A172 (cell line): ENCODE measurements around the gene IPCEF1. TPM values are rescaled to one million over a fixed set of nuclear protein-coding genes. Genes with fewer than 3 reads are reported as not detected.

Source experiments
- DNase-seq: peaks from one replicate; pipeline ENCODE4 v3.0.0-alpha.2; 2015; ENCODE audit warnings: low spot score
- total RNA-seq: library from RNA; depleted of rRNA; stranded (reverse); fragments of >200 nt; shearing (Covaris generic); gene quantifications from 2 replicates; pipeline ENCODE4 v1.2.3, GENCODE V29; 2014

The IPCEF1 gene
- total RNA-seq, 1 experiment from 2014 or later: 0.47 TPM

DNA sequence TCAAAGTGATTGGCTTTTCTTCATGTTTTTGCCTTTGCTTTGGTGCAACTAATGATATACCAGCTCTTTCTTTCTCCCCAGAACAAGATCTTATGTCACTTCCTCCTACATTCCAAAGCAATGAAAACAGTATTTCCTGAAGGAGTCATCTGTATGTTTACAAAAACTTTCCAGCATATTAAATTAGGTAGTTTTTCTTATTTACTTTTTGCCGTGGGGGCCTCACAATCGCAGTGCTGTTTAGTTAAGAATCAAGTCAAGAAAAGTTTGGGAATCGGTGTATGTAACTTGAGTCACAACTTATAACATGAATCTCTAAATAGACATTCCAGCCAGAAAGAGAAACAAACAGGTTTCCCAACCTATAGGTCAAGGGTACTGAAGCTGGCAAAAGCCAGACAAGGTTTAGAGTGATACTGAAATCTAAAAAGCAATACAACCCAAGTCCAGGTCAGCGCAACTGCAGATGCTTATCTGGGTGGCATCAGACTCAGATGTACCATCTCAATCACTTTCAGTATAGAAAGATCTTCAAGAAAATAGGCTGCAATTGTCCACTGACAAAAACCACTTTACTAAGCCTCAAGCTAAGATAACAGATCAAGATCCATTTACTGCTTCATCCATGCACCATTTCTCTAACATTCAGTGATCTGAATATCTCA lies 63.6 kb downstream of the IPCEF1 start:
- DNase-seq: peak; percentile 54

DNA sequence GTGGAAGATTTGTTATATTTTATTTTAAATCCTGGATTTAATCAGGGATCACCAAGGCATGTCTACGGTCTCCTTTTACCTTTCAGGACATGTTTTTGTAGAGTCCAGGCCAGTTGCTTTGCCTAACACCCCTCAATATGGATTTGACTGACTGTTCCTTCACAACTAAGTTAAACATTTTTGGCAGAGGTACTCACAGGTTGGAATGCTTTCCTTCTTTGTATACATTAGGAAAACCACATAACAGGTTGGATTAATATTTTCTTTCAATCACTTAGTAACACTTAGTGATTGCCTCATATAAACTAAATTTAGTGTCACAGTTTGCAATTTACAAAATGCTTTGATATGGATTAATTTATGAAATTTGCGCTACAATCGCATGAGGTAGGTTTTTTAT lies 64.5 kb downstream of the IPCEF1 start:
- no peak for DNase-seq

DNA sequence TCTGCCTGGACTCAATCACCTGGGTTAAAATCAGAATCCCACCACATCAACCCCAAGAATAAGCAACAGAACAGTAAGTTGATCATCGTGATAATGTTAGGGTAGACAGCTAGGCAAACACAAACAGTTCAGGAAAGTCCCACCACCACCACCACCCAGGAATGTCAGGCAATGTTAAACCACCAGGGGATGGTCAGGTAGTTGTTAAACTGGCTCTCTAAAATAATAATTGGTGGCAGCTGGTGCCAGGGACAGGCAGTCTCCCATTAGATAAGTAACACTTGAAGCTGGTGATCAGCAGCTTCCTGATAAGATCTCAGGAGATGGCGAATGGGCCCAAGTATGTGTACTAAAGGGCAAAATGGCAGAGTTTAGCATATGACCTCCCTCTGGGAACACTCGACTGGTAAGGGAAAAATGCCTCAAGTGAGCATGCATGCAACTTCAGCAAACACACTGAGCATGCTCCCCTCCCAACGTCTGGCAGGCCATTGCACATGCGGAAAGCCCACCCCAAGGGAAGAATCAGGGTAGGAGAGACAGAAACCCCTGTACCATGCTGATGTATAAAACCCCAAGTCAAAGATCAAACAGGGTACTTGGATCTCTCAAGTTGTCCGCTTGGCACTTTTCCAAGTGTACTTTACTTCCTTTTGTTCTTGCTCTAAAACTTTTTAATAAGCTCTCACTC lies 66.6 kb downstream of the IPCEF1 start:
- no peak for DNase-seq

DNA sequence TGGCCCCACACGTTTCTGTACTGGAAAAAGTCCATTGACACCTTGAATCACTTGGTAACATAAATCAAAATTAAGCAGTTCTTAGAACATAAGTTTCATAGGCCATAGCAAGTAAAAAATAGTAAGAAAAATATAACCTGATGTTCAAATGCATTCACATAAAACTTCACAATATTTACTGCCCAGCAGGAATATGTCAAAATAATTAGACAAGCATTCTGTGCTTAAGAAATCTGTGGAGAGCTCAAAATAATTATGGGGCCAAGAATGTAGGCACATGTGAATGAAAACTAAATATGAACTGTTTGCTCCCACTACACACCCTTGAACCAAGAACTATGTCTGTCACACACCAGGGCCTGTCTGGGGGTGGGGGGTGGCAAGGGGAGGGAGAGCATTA lies 70.8 kb downstream of the IPCEF1 start:
- no peak for DNase-seq

DNA sequence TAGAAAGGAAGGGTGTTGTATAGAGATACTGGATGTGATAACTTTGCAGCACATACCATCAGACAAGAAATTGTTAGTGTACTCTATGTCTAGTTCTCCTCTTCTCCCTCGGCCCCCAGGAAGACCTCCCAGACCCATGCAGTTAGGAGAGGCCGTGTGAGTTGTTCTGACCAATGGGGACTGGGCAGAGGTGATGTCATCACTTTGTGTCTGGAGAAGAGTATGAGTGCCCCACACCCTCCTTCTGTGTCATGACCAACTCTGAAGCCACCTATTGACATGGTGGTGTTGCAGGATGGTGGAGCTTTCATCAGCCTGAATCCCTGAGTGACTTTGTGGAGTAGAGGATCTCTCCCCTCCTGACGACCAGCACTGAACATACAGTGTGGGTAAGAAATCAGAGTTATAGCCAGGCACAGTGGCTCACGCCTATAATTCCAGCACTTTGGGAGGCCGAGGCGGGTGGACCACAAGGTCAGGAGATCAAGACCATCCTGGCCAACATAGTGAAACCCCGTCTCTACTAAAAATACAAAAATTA lies 72.2 kb downstream of the IPCEF1 start:
- DNase-seq: no peak

DNA sequence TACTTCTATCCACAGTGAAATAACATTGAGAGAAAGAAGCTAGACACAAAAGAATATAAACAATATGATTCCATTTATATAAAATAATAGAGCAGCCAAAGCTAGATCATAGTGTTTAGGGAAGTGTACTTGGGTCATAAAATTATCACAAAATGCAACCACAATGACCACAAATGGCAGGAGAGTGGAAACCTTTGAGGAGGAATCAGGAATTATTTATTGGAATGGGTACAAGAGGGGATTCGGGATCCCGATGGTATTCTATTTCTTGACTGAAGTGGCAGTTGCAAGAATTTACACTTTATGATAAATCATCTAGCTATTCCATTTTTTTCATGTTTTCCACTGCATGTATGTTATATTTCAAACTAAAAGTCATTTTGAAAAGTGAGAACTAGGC lies 76.1 kb downstream of the IPCEF1 start:
- no peak for DNase-seq

DNA sequence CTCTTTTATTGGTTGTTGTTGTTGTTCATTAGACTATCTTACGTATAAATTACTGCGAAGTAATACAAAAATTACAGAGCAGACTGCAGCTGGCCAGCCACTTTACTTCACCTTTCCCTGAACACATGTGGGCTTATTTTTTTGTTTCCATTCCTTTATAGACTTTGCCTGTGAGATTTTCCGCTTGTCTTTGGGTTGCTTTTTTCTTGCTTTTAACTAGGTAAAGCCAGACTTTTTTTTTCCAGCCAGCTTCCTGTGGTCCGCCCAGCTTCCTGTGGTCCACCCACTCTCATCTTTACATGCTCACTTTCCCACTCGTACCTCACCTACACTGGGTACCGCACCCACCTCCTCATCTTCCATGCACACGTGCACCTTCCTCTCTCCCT lies 79.0 kb downstream of the IPCEF1 start:
- DNase-seq: no peak

DNA sequence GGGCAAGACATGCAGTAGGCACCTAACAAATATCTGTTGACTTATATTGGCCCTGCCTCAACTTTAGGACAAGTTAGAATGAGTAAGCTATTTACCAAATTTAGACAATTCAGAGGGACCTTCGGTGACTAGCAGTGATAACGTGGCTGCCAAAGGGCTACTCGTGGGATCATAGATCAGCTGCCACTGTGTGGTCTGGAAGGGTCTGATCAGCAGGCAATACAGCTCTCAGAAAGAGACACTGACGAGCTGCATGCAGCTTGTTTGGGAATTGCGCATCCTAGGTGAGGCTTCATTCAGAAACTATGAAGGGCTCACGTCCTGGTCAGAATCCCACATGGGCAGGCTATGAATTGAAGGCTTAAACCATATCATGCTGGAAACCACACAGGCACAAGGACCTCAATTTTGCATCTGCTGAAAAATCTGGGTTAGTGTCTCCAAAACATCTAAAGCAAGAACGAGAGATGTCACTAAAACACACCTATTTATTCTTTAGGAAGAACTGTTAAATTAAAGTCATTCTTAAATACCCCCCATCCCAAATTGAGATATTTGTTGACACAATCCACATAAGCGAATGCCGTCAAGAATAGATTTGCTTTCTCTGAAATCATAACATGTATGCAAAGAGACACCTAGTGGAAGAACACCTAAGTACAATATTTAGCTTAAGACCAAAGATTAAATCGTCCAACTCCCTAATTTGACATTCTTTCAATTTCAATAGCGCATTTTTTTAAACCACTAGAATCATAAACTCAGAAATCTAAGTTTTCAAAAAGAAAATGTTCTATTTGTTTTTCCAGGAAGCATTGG lies 79.6 kb downstream of the IPCEF1 start:
- peak; percentile 10 for DNase-seq

DNA sequence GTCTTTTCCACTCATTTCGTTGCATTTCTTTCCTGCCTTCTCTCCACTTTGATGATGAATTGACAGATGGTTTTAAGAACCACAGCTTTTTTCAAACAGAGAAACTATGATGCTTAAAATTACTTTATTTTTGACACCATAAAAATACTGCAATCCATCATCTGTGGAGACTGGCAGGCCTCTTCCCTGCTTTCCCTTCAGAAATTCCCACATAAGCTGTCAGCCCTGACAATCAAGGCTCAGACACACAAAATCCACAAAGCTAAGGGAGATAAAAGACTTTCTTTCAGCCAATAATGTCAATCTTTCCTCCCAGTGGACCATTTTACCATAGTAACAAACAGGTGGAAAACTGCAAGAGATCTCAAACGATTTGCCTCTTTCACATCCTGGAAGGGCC lies 82.4 kb downstream of the IPCEF1 start:
- no peak for DNase-seq

DNA sequence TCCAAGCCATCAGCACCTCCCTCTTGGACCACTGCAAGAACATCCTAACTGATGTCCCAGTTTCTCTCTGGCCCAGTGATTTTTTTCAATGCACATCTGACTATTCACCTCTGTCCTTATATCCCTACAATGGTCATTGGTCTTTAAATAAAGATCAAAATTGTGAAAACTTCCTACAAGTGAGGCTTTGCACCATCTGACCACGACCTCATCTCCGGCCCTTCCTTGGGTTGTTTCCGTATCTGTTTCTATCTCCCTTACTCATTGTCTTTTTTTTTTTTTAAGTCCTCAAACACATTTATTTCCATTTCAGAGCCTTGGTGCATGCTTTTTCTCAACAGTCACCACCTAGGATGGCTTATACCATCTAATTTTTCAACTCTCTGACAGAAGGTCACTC lies 88.1 kb downstream of the IPCEF1 start:
- DNase-seq: no peak

DNA sequence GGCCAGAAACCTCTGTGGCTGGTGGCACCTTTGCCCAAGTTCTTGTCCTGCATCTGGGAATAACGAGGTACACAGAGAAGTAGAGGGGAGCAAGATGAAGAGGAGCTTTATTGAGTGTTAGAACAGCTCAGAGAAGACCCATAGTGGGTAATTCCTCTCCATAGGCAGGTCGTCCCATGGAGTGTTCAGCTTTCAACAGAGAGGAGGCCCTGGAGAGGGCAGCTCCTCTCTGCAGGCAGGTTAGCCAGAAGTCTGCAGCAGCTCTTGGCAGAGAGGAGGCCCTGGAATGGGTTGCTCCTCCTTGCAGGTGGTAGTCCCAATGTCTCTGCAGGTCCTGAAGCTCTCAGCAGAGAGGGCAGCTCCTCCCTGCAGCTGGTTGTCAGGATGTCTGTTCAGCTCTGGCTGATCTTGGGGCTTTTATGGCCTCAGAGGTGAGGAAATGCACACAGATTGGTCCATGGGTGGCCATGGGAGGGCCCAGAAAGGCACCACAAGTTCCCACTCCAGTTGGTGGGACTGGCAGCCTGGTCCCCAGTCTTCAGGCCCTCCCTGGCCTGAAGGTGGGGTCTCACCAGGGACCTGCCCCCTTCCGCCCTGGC lies 89.0 kb downstream of the IPCEF1 start:
- DNase-seq: no peak

DNA sequence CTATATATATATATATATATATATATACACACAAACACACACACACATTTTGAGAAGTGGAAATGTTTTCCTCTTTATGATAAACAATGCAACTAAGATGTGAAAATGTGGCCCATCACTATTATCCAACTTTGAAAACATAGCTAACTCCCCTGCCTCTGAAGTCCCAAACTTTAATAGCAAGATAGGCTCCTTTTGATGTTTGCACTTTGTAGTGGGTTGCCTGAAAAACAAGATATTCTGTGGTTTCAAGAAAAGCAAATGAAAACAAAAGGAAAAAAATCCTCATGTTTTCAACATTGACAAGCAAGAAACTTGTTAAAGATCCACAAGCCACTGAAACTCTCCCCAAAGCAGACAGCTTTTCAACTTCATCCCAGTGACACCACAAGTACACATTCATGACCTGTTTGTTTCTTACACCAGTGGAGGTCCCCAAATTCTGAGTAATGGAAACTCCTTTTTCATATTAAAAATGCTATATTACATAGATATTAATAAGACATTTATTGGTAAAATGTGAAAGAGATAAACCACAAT lies 90.0 kb downstream of the IPCEF1 start:
- no peak for DNase-seq

DNA sequence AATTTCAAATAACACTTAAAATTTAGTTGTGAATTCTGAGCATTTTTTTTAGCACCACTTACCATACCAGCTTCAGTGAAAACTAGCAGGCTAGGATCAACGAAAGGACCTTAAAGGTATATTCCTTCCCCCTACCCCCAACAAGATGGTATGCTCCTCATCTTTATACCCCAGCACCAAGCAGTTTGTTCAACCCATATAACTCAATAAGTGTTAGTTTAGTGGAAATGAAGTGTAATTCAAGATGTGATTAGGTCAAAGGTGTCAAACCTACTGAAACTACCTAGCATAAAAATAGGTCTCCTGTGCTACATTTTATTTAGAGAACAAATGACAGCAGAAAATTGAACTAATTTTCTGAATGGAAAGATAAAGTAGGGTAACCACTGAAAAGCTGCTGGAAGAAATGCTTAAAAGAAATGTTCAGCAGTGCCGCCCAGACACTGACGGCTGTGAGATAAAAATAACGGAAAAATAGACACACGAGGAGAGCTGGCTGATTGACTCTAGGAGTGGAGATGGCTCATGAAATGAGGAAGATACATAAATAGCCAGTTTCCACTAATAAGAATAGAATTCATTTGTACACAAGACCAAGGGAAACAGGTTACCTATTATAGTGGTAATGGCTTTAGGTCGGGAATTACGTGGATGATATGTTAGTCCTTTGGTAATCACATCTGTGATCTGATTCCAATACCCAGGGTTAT lies 94.8 kb downstream of the IPCEF1 start:
- DNase-seq: no peak

DNA sequence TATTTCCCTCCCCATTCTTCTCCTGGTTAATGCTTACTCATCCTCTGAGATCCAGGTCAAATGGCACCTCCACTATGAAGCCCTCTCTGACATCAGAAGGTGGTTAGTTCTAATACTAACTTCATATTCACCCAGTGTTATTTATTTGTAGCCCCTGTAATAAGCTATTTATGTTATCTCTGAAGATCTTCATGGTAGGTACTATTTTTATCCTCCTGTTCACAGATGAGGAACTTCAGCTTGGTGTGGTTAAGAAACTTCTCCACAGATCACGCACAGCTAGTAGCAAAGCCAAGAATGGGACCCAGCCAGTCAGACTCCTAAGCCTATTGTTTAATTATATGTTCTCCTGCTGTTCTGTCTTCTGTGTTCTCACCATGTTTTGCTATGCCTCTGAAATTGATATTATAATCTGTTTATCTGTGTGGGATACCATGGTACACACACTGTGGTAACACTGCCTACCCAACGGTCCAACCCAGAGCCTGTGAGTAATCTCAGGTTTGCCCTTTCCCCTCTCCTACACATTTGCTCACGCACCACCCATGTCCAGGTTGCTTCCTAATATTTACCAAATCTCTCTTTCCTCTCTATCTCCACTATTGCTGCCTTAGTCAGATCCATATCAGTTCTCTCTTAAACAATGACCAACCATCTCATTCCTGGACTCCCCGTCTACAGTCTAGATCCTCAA lies 98.4 kb downstream of the IPCEF1 start:
- DNase-seq: no peak

DNA sequence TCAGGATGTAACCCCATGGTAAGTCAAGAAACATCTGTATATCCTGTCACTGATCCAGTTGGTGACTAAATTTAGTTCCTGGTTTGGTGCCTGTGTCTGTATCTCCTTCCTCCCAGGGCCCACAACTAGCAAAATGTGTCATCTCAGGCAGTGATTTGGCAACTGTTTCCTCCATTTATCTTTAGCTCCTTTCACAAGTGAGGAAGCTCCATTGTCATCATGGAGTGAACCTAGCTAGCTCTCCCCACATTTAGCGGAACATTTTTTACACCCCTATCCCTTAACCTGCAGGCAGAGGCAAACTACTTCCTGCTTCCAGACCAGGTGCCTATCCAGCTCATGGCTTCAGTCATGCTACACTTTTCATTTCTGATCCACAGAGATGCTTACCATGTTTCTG lies 99.5 kb downstream of the IPCEF1 start:
- DNase-seq: no peak

DNA sequence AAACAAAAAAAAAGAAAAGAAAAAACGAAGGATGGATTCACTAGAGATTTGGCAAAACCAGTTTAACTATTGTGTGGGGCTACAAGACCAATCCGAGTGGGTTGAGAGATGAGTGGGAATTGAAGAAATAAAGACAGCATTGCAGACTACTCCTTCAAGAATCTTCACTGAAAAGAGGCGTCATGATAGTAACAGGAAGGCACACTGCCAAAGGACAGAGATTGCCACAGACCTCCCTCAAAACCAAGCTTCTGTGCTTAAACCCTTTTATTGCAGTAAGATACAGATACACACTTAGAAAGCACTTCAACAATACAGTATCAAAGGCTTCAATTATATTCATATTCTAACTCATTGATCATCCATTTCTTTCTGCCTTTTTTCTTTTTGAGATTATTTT lies 103.9 kb downstream of the IPCEF1 start:
- DNase-seq: no peak

DNA sequence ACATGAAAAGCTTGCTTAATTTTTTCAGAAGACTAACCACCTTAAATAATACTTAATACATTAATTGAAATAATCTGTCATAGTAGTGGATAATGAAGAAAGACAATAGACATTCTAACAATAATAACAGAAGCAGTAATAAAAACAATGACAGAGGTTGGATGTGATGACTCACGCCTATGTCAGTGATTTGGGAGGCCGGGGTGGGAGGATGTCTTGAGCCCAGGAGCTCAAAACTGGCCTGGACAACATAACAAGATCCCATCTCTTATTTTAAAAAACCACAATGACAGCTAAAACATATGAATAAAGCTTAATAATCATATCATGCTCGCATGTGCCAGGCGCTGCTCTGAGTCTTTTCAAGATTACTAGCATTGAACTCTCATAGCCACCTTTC lies 105.5 kb downstream of the IPCEF1 start:
- DNase-seq: no peak

DNA sequence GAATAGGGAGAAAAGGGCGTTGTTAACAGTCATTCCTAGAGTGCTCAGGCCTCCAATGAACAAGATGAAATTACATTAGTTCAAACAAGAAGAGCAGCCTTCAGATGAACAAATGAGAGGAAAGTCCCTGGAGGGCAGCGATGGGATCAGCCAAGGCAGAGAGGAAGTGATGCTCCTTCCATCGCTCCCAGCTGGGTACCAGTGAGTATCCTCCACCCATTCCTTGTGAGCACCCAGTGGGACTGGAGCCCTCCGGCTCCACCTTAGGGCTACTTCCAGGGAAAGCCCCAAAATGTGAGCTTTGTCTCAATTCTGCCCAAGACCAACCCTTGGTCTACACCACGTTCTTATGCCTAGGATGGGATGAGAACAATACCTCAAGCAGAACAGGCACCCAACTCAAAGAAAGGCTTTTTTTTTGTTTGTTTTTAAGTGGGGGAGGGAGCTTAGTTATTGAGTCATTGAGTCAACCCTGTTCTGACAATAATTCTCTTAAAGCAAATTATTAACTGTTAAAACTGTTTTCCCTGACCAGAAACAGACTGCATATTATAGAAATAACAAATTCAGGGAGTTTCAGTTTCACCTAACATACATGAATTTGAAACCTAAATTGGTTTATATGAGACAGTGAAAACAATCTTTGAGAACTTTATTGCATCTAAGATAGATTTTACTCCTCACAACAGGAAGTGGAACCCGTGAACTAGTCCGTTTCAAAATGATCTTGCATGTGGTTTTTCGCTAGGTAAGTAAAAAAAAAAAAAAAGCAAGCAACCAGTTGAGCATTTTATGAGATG lies 106.9 kb downstream of the IPCEF1 start:
- DNase-seq: no peak

DNA sequence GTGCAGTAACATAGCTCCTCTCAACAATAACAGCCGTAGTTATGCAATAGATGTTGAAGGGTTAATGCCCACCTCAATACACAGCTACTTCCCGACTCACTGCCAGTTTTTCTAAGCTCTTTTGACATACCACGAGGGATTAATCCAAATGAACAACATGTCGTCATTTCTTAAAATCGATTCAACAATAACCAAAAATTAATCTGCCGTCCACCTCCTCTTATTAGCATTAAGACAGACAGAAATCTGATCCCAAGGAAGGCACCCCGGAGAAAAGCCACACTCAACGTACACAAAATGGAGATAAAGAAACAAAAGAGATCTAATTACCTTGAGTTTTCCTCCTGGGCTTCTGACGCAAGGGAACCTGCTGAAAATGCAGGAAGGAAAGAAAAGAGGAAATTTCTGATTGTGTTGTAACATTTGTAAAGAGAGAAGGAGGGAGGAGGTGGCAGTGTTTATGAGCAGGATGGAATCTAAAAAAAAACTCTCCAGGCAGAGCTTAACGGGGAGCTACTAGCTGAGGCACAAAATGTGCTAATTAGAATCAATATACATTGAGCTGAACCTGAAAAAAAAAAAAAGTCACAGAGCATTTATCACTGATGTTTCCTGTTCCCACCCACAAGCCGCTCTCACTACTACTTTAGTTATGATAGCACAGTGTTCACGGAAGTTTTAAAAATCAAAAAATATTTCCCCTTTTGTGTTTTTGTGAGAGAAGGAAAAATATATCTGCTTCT lies 109.3 kb downstream of the IPCEF1 start:
- DNase-seq: no peak
